Nephron (organoid): ENCODE results near the gene OR9G1.

ENCODE experiments used
- H3K27ac Mint-ChIP-seq, 3 experiments: 2 replicates each; pipeline ENCODE4 v1.8.0; 2020; ENCODE audit warnings: mixed read lengths in 3 of 3, mild to moderate bottlenecking in 2 of 3, moderate library complexity in 1 of 3
- H3K27me3 Mint-ChIP-seq: 2 replicates; pipeline ENCODE4 v1.8.0; 2021; ENCODE audit warnings: low read depth, mild to moderate bottlenecking, moderate library complexity, mixed read lengths
- H3K36me3 Mint-ChIP-seq: 2 replicates; pipeline ENCODE4 v1.8.0; 2020; ENCODE audit warnings: low read depth, mixed read lengths
- H3K4me1 Mint-ChIP-seq: 2 replicates; pipeline ENCODE4 v1.8.0; 2020; ENCODE audit warnings: mixed read lengths
- H3K4me3 Mint-ChIP-seq, 3 experiments: 2 replicates each; pipeline ENCODE4 v1.8.0; 2020; ENCODE audit warnings: mild to moderate bottlenecking in 3 of 3, mixed read lengths in 3 of 3, moderate library complexity in 2 of 3
- H3K9me3 Mint-ChIP-seq: 2 replicates; pipeline ENCODE4 v1.8.0; 2020; ENCODE audit warnings: mixed read lengths
- TF ChIP-seq, protein P1 (sequence below), 3 experiments: fragments of 200-600 bp; sonication (generic); IDR thresholded peaks; one replicate each; pipeline ENCODE4 v1.5.0; 2021; ENCODE audit warnings: antibody characterized with exemption in 3 of 3; ENCODE audit not compliant: unreplicated experiment in 3 of 3

Gene OR9G1

GRCh38 chr11:56693428-56693827 is 5.5 kb upstream of the OR9G1 start:
- Mint-ChIP-seq H3K36me3 (no peaks in the 10 kb centered on the region), H3K9me3 (no peaks in the 10 kb centered on the region), H3K27me3 (no peaks in the 10 kb centered on the region), H3K4me3 (no peak overlapping the region), H3K27ac (no peak overlapping the region), H3K4me1 (no peaks in the 10 kb centered on the region)
- TF ChIP-seq, protein P1, sequence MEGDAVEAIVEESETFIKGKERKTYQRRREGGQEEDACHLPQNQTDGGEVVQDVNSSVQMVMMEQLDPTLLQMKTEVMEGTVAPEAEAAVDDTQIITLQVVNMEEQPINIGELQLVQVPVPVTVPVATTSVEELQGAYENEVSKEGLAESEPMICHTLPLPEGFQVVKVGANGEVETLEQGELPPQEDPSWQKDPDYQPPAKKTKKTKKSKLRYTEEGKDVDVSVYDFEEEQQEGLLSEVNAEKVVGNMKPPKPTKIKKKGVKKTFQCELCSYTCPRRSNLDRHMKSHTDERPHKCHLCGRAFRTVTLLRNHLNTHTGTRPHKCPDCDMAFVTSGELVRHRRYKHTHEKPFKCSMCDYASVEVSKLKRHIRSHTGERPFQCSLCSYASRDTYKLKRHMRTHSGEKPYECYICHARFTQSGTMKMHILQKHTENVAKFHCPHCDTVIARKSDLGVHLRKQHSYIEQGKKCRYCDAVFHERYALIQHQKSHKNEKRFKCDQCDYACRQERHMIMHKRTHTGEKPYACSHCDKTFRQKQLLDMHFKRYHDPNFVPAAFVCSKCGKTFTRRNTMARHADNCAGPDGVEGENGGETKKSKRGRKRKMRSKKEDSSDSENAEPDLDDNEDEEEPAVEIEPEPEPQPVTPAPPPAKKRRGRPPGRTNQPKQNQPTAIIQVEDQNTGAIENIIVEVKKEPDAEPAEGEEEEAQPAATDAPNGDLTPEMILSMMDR (IDR thresholded peaks at IDR 0.05; ENCODE audit: unreplicated experiment in 3 of 3) = no peak

DNA sequence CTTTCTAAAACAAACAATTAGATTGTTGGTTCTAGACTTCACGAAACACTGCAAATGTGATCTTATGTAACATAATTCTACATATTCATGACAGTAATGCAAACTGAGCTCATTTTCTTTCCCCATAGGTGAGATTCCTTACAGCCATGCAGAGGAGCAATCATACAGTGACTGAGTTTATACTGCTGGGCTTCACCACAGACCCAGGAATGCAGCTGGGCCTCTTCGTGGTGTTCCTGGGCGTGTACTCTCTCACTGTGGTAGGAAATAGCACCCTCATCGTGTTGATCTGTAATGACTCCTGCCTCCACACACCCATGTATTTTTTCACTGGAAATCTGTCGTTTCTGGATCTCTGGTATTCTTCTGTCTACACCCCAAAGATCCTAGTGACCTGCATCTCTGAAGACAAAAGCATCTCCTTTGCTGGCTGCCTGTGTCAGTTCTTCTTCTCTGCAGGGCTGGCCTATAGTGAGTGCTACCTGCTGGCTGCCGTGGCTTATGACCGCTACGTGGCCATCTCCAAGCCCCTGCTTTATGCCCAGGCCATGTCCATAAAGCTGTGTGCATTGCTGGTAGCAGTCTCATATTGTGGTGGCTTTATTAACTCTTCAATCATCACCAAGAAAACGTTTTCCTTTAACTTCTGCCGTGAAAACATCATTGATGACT is 1.5 kb downstream of the OR9G1 start:
- TF ChIP-seq, protein P1 (IDR thresholded peaks at IDR 0.05; ENCODE audit: unreplicated experiment in 3 of 3) = no peak
- Mint-ChIP-seq H3K4me1 (no peaks in the 10 kb centered on the region), H3K9me3 (no peaks in the 10 kb centered on the region), H3K27ac (no peak overlapping the region), H3K4me3 (no peak overlapping the region), H3K27me3 (no peaks in the 10 kb centered on the region), H3K36me3 (no peaks in the 10 kb centered on the region)

- no peaks in the 10 kb centered on the region for H3K27me3 Mint-ChIP-seq
- H3K9me3 Mint-ChIP-seq = no peaks in the 10 kb centered on the region
- H3K4me3 Mint-ChIP-seq = no peak overlapping the region
- no peaks in the 10 kb centered on the region for H3K36me3 Mint-ChIP-seq
- H3K4me1 Mint-ChIP-seq = no peaks in the 10 kb centered on the region
- H3K27ac Mint-ChIP-seq = no peak overlapping the region
- TF ChIP-seq, protein P1 (IDR thresholded peaks at IDR 0.05; ENCODE audit: unreplicated experiment in 3 of 3) = no peak
These were observed 2.1 kb downstream of the OR9G1 start for GRCh38 chr11:56700914-56701485.

DNA sequence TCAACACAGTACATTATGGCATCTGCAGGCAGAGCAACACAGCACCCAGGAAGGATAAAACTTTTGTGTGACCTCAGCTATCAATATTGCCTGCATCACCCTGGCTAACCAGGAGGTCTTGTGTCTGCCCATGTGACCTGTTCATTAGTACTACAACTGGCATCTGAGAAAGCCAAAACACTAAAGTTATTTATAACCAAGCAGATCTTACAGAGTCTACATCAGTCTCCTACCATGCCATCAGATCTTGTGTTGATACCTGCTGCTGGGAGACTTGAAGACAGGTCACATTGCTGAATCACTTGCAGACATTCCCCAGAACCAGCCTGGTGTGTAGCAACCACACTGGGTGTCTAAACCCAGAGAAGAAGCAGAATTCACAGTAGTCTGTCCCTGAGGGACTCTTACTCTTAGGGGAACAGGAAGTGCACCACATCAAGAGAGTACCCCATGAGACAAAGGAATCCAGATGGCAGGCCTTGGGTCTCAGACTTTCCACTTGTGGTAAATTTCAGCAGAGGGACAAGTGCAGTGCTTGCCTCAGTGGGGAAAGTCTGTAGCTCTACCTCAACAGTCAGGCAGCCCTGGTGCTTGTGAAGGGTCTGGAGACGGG is 7.0 kb downstream of the OR9G1 start:
- Mint-ChIP-seq H3K9me3 (no peaks in the 10 kb centered on the region), H3K4me1 (no peaks in the 10 kb centered on the region), H3K36me3 (no peaks in the 10 kb centered on the region), H3K27me3 (no peaks in the 10 kb centered on the region), H3K27ac (no peak overlapping the region), H3K4me3 (no peak overlapping the region)
- TF ChIP-seq, protein P1 (IDR thresholded peaks at IDR 0.05; ENCODE audit: unreplicated experiment in 3 of 3) = no peak

- no peak overlapping the region for H3K27ac Mint-ChIP-seq
- no peaks in the 10 kb centered on the region for H3K27me3 Mint-ChIP-seq
- TF ChIP-seq, protein P1 (IDR thresholded peaks at IDR 0.05; ENCODE audit: unreplicated experiment in 3 of 3) = no peak
- no peak overlapping the region for H3K4me3 Mint-ChIP-seq
- H3K36me3 Mint-ChIP-seq = no peaks in the 10 kb centered on the region
- no peaks in the 10 kb centered on the region for H3K4me1 Mint-ChIP-seq
- H3K9me3 Mint-ChIP-seq = no peaks in the 10 kb centered on the region
These were observed 7.6 kb downstream of the OR9G1 start for GRCh38 chr11:56706486-56706885.
